ENCODE results near the gene CDH13.

Gene CDH13

DNA sequence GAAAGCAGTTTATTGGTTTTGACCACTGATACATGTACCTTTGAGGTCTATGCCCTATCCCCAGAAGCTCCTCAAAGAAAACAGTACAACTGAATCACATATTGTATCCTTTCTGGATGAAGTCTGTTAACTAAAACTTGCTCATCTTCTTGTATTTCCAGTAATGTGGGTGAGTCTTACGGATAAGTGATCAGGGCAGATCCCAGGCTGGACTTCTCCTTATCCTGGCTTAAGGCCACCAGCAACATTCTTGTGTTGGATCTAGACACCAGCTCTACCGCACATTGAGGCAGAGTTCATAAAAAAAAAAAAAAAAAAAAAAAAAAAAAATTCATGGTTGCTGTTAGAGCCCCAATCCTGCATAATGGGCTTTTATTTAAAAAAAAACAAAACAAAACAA, 644.4 kb downstream of the CDH13 start:
- no peak overlapping the region for H3K9ac ChIP-seq (ENCODE audit: low read depth, low read length)
- no peaks in the 10 kb centered on the region for H3K27me3 ChIP-seq (ENCODE audit: control insufficient read depth, insufficient read depth, low read length)
- H3K36me3 ChIP-seq (ENCODE audit: insufficient read depth, low read length) = peaks cover 2% of the 10 kb centered on the region
- H3K4me2 ChIP-seq (ENCODE audit: low read length) = no peak overlapping the region
- H3K4me3 ChIP-seq (ENCODE audit: low read length) = no peak overlapping the region
- no peaks in the 10 kb centered on the region for H3K4me1 ChIP-seq (ENCODE audit: control insufficient read depth, insufficient read depth, low read length)
- H3K9me3 ChIP-seq (replicated peaks; ENCODE audit: low read length) = no peaks in the 10 kb centered on the region

DNA sequence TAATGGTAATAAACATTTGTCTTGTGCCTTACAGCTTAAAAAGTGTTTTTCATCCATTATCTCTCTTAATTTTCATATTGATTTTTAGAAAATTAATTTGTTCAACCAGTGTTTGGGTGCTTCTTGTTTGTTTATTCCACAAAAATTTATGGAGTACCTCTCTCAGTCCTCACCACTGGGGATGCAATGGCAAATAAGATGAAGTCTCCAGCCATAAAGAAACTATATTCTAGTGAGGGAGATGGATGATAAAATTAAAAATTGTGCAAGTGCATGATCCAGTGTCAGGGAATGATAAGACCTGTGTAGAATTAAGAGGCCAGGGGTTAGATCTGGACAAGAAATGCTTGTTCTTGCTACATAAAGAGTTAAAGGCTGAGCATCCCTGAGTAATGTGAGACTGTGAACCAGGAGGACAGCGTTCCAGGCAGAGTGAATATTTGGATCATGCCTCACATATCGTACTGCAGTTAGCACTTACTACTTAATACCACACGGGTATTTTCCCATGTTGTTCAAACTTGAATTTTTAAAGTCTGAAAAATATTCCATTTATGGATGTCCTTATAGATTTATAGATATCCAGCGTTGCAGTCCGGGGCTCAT, 645.3 kb downstream of the CDH13 start:
- no peak overlapping the region for H3K4me2 ChIP-seq (ENCODE audit: low read length)
- no peaks in the 10 kb centered on the region for H3K27me3 ChIP-seq (ENCODE audit: control insufficient read depth, insufficient read depth, low read length)
- no peaks in the 10 kb centered on the region for H3K4me1 ChIP-seq (ENCODE audit: control insufficient read depth, insufficient read depth, low read length)
- H3K9ac ChIP-seq (ENCODE audit: low read depth, low read length) = no peak overlapping the region
- H3K9me3 ChIP-seq (replicated peaks; ENCODE audit: low read length) = no peaks in the 10 kb centered on the region
- H3K4me3 ChIP-seq (ENCODE audit: low read length) = no peak overlapping the region
- H3K36me3 ChIP-seq (ENCODE audit: insufficient read depth, low read length) = peaks cover 2% of the 10 kb centered on the region

GRCh38 chr16:83272843-83273242, 646.1 kb downstream of the CDH13 start:
- Histone ChIP-seq H3K36me3 (ENCODE audit: insufficient read depth, low read length) (peaks cover 2% of the 10 kb centered on the region), H3K4me2 (ENCODE audit: low read length) (no peak overlapping the region), H3K4me3 (ENCODE audit: low read length) (no peak overlapping the region), H3K4me1 (ENCODE audit: control insufficient read depth, insufficient read depth, low read length) (no peaks in the 10 kb centered on the region), H3K9me3 (replicated peaks; ENCODE audit: low read length) (no peaks in the 10 kb centered on the region), H3K27me3 (ENCODE audit: control insufficient read depth, insufficient read depth, low read length) (no peaks in the 10 kb centered on the region), H3K9ac (ENCODE audit: low read depth, low read length) (no peak overlapping the region)

GRCh38 chr16:83273504-83274173, 646.9 kb downstream of the CDH13 start:
- Histone ChIP-seq H3K27me3 (ENCODE audit: control insufficient read depth, insufficient read depth, low read length) (no peaks in the 10 kb centered on the region), H3K4me3 (ENCODE audit: low read length) (no peak overlapping the region), H3K9me3 (replicated peaks; ENCODE audit: low read length) (no peaks in the 10 kb centered on the region), H3K4me1 (ENCODE audit: control insufficient read depth, insufficient read depth, low read length) (no peaks in the 10 kb centered on the region), H3K4me2 (ENCODE audit: low read length) (no peak overlapping the region), H3K9ac (ENCODE audit: low read depth, low read length) (no peak overlapping the region), H3K36me3 (ENCODE audit: insufficient read depth, low read length) (peaks cover 2% of the 10 kb centered on the region)

- Histone ChIP-seq H3K9me3 (replicated peaks; ENCODE audit: low read length) (no peaks in the 10 kb centered on the region), H3K4me2 (ENCODE audit: low read length) (no peak overlapping the region), H3K4me1 (ENCODE audit: control insufficient read depth, insufficient read depth, low read length) (no peaks in the 10 kb centered on the region), H3K4me3 (ENCODE audit: low read length) (no peak overlapping the region), H3K27me3 (ENCODE audit: control insufficient read depth, insufficient read depth, low read length) (no peaks in the 10 kb centered on the region), H3K36me3 (ENCODE audit: insufficient read depth, low read length) (no peaks in the 10 kb centered on the region), H3K9ac (ENCODE audit: low read depth, low read length) (no peak overlapping the region)
Measured at GRCh38 chr16:83279251-83279650, 652.5 kb downstream of the CDH13 start.

GRCh38 chr16:83285921-83286320, 659.2 kb downstream of the CDH13 start:
- Histone ChIP-seq H3K36me3 (ENCODE audit: insufficient read depth, low read length) (no peaks in the 10 kb centered on the region), H3K9ac (ENCODE audit: low read depth, low read length) (no peak overlapping the region), H3K27me3 (ENCODE audit: control insufficient read depth, insufficient read depth, low read length) (no peaks in the 10 kb centered on the region), H3K4me2 (ENCODE audit: low read length) (no peak overlapping the region), H3K4me1 (ENCODE audit: control insufficient read depth, insufficient read depth, low read length) (no peaks in the 10 kb centered on the region), H3K9me3 (replicated peaks; ENCODE audit: low read length) (no peaks in the 10 kb centered on the region), H3K4me3 (ENCODE audit: low read length) (no peak overlapping the region)

DNA sequence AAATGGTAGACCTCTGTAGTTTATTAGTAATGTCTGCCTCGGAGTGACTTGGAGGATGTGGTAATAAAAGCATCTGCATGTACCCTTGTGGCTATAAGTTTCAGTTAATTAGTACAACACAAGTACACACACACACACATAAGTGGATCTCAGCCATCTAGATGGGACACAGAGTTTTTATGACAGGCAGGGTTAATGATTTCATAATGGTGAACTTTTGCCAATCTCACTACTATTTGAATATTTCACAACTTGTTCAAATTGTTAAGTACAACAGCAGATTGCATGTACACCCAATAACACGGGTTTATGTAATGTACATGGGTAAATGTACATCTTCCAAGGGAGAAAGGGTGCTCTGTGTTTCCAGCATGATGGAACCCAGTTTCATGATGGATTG, 669.7 kb downstream of the CDH13 start:
- Histone ChIP-seq H3K4me1 (ENCODE audit: control insufficient read depth, insufficient read depth, low read length) (no peaks in the 10 kb centered on the region), H3K27me3 (ENCODE audit: control insufficient read depth, insufficient read depth, low read length) (no peaks in the 10 kb centered on the region)

GRCh38 chr16:83298541-83298940, 671.8 kb downstream of the CDH13 start:
- Histone ChIP-seq H3K4me3 (ENCODE audit: low read length) (no peak overlapping the region), H3K4me1 (ENCODE audit: control insufficient read depth, insufficient read depth, low read length) (no peaks in the 10 kb centered on the region), H3K9me3 (replicated peaks; ENCODE audit: low read length) (no peaks in the 10 kb centered on the region), H3K27me3 (ENCODE audit: control insufficient read depth, insufficient read depth, low read length) (no peaks in the 10 kb centered on the region), H3K36me3 (ENCODE audit: insufficient read depth, low read length) (no peaks in the 10 kb centered on the region), H3K9ac (ENCODE audit: low read depth, low read length) (no peak overlapping the region), H3K4me2 (ENCODE audit: low read length) (no peak overlapping the region)

More for the DNA sequence above, 669.7 kb downstream of the CDH13 start:
- H3K9ac ChIP-seq (ENCODE audit: low read depth, low read length) = no peak overlapping the region
- no peak overlapping the region for H3K4me2 ChIP-seq (ENCODE audit: low read length)
- no peak overlapping the region for H3K4me3 ChIP-seq (ENCODE audit: low read length)
- H3K9me3 ChIP-seq (replicated peaks; ENCODE audit: low read length) = no peaks in the 10 kb centered on the region
- no peaks in the 10 kb centered on the region for H3K36me3 ChIP-seq (ENCODE audit: insufficient read depth, low read length)

- Histone ChIP-seq H3K9ac (ENCODE audit: low read depth, low read length) (no peak overlapping the region), H3K4me2 (ENCODE audit: low read length) (no peak overlapping the region), H3K9me3 (replicated peaks; ENCODE audit: low read length) (no peaks in the 10 kb centered on the region), H3K36me3 (ENCODE audit: insufficient read depth, low read length) (no peaks in the 10 kb centered on the region), H3K4me3 (ENCODE audit: low read length) (no peak overlapping the region), H3K27me3 (ENCODE audit: control insufficient read depth, insufficient read depth, low read length) (no peaks in the 10 kb centered on the region), H3K4me1 (ENCODE audit: control insufficient read depth, insufficient read depth, low read length) (peaks cover 6% of the 10 kb centered on the region)
Measured at GRCh38 chr16:83300326-83300725, 673.6 kb downstream of the CDH13 start.

- H3K27me3 ChIP-seq (ENCODE audit: control insufficient read depth, insufficient read depth, low read length) = no peaks in the 10 kb centered on the region
- H3K4me2 ChIP-seq (ENCODE audit: low read length) = no peak overlapping the region
- no peaks in the 10 kb centered on the region for H3K36me3 ChIP-seq (ENCODE audit: insufficient read depth, low read length)
- no peak overlapping the region for H3K4me3 ChIP-seq (ENCODE audit: low read length)
- peaks cover 10% of the 10 kb centered on the region for H3K4me1 ChIP-seq (ENCODE audit: control insufficient read depth, insufficient read depth, low read length)
- H3K9ac ChIP-seq (ENCODE audit: low read depth, low read length) = no peak overlapping the region
- no peaks in the 10 kb centered on the region for H3K9me3 ChIP-seq (replicated peaks; ENCODE audit: low read length)
Measured at GRCh38 chr16:83301971-83302370, 675.2 kb downstream of the CDH13 start.

DNA sequence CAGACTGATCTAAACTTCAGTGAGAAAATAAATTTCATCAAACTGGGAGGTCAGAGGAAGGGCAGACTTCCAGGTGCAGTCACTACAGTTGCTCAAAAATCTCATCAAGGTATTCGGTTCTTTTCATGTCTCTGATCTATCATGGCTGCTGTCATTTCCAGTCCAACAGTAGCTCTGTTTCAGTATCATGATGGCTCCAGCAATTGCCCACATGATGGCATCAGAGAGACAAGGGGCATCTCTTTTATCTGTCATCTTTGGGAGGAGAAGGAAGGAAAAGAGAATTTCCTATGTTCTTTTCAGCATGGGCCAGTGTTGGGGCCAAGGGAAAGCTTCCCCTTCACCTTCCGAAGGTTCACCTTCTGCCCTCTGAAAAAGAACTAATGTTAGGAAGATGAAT, 676.1 kb downstream of the CDH13 start:
- Histone ChIP-seq H3K27me3 (ENCODE audit: control insufficient read depth, insufficient read depth, low read length) (no peaks in the 10 kb centered on the region), H3K4me1 (ENCODE audit: control insufficient read depth, insufficient read depth, low read length) (peaks cover 10% of the 10 kb centered on the region), H3K36me3 (ENCODE audit: insufficient read depth, low read length) (no peaks in the 10 kb centered on the region), H3K9me3 (replicated peaks; ENCODE audit: low read length) (no peaks in the 10 kb centered on the region), H3K4me3 (ENCODE audit: low read length) (no peak overlapping the region), H3K4me2 (ENCODE audit: low read length) (no peak overlapping the region), H3K9ac (ENCODE audit: low read depth, low read length) (no peak overlapping the region)

DNA sequence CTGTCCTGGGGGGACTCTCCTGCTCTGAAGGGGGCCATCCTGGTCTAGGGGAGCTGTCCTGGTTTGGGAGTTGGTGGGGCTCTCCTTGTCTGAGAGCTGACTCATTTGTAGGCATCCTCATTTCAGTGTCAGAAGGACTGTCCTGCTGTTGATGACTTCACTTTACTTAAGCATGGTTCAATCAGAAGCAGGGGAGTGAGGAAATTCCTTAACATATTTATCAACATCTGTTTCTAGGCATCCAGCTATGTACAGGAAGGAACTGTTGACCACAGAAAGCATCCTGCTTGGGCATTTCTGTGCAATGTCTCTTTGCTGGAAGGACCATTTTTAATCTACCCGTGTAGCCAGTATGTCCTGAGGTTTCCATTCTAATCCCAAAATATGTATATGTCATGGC, 678.3 kb downstream of the CDH13 start:
- H3K4me1 ChIP-seq (ENCODE audit: control insufficient read depth, insufficient read depth, low read length) = peaks cover 10% of the 10 kb centered on the region
- no peak overlapping the region for H3K4me3 ChIP-seq (ENCODE audit: low read length)
- peak overlapping the region; percentile 14 for H3K4me2 ChIP-seq (ENCODE audit: low read length)
- no peaks in the 10 kb centered on the region for H3K27me3 ChIP-seq (ENCODE audit: control insufficient read depth, insufficient read depth, low read length)
- no peaks in the 10 kb centered on the region for H3K36me3 ChIP-seq (ENCODE audit: insufficient read depth, low read length)
- H3K9ac ChIP-seq (ENCODE audit: low read depth, low read length) = no peak overlapping the region
- no peaks in the 10 kb centered on the region for H3K9me3 ChIP-seq (replicated peaks; ENCODE audit: low read length)

Measured in skeletal muscle satellite cell (primary cell).